CD4-positive, alpha-beta memory T cell (primary cell): ENCODE results near the gene SHMT2. TPM values are rescaled to one million over a fixed set of nuclear protein-coding genes. Genes with fewer than 3 reads are reported as not detected.
A peak's percentile ranks its signal among the peaks of the same experiment; 100 is the strongest.

ENCODE experiments used
- CTCF ChIA-PET: fragments of 350-600 bp; sonication (Branson Sonifier 250); formaldehyde crosslinking; loops from one replicate; lab custom pipeline; 2021; ENCODE audit warnings: inconsistent platforms; ENCODE audit not compliant: partially characterized antibody; lab: Charles Lee
- POLR2A ChIA-PET: fragments of 350-600 bp; sonication (Branson Sonifier 250); formaldehyde crosslinking; loops from one replicate; lab custom pipeline; 2021; ENCODE audit not compliant: partially characterized antibody; lab: Charles Lee
- DNase-seq, 5 donors: peaks; one replicate each; pipeline versions ENCODE4 v3.0.0 to v3.0.0-alpha.2; 2020 to 2022; ENCODE audit warnings: mixed read lengths in 1 of 5
- H3K27ac ChIP-seq: one replicate; pipeline ENCODE4 v1.7.0; 2013; ENCODE audit warnings: low read depth, low read length
- H3K27me3 ChIP-seq: 2 replicates; pipeline ENCODE4 v1.7.0; 2013; ENCODE audit warnings: mild to moderate bottlenecking, low read length, moderate library complexity; ENCODE audit not compliant: insufficient read depth
- H3K36me3 ChIP-seq: 2 replicates; pipeline ENCODE4 v1.7.0; 2013; ENCODE audit warnings: mild to moderate bottlenecking, low read length, moderate library complexity; ENCODE audit not compliant: insufficient read depth
- H3K4me1 ChIP-seq: 2 replicates; pipeline ENCODE4 v1.7.0; 2013; ENCODE audit warnings: mild to moderate bottlenecking, low read length, moderate library complexity; ENCODE audit not compliant: insufficient read depth
- H3K4me3 ChIP-seq, 2 donors: one replicate each; pipeline ENCODE4 v1.7.0; 2013; ENCODE audit warnings: low read length in 2 of 2, mild to moderate bottlenecking in 1 of 2
- H3K9me3 ChIP-seq, 2 donors: one replicate each; pipeline ENCODE4 v1.7.0; 2013; ENCODE audit warnings: low read length in 2 of 2, control low read depth in 1 of 2; ENCODE audit not compliant: control insufficient read depth in 1 of 2
- H3K27ac Mint-ChIP-seq, 7 donors: one replicate each; pipeline ENCODE4 v1.8.0; 2020 to 2021; ENCODE audit warnings: mixed read lengths in 7 of 7, mild to moderate bottlenecking in 6 of 7, inconsistent platforms in 3 of 7, moderate library complexity in 3 of 7
- H3K27me3 Mint-ChIP-seq, 2 donors: one replicate each; pipeline ENCODE4 v1.8.0; 2020 to 2021; ENCODE audit warnings: mixed read lengths in 2 of 2
- H3K36me3 Mint-ChIP-seq, 2 donors: one replicate each; pipeline ENCODE4 v1.8.0; 2020 to 2021; ENCODE audit warnings: mixed read lengths in 2 of 2, inconsistent platforms in 1 of 2, mild to moderate bottlenecking in 1 of 2
- H3K4me1 Mint-ChIP-seq, 4 donors: one replicate each; pipeline ENCODE4 v1.8.0; 2020 to 2021; ENCODE audit warnings: mixed read lengths in 4 of 4, mild to moderate bottlenecking in 1 of 4
- H3K4me3 Mint-ChIP-seq, 8 donors: one replicate each; pipeline ENCODE4 v1.8.0; 2020 to 2021; ENCODE audit warnings: mixed read lengths in 8 of 8, mild to moderate bottlenecking in 7 of 8, moderate library complexity in 6 of 8, inconsistent platforms in 3 of 8
- H3K9me3 Mint-ChIP-seq, 8 donors: one replicate each; pipeline ENCODE4 v1.8.0; 2020 to 2021; ENCODE audit warnings: mixed read lengths in 8 of 8, mild to moderate bottlenecking in 5 of 8, inconsistent platforms in 3 of 8, moderate library complexity in 1 of 8
- intact Hi-C: fragments of 100-400 bp; cut with micrococcal nuclease; formaldehyde crosslinking; loops from one replicate; pipeline ENCODE4 v1.15.1; 2023
- polyA plus RNA-seq, 2 donors: library from polyadenylated mRNA; unstranded; fragments of 300-500 nt; fragmentation: Illumina TruSeq; gene quantifications; one replicate each; pipeline ENCODE4 v1.2.3, GENCODE V29; 2021
- total RNA-seq, 2 experiments: library from RNA; stranded (reverse); gene quantifications; one replicate each; pipeline ENCODE4 v1.2.3, GENCODE V29; 2021

The SHMT2 gene
- total and polyA plus RNA-seq, 4 experiments from 2014 or later, result 39.8 to 46.1 (median 43.2) TPM

DNA sequence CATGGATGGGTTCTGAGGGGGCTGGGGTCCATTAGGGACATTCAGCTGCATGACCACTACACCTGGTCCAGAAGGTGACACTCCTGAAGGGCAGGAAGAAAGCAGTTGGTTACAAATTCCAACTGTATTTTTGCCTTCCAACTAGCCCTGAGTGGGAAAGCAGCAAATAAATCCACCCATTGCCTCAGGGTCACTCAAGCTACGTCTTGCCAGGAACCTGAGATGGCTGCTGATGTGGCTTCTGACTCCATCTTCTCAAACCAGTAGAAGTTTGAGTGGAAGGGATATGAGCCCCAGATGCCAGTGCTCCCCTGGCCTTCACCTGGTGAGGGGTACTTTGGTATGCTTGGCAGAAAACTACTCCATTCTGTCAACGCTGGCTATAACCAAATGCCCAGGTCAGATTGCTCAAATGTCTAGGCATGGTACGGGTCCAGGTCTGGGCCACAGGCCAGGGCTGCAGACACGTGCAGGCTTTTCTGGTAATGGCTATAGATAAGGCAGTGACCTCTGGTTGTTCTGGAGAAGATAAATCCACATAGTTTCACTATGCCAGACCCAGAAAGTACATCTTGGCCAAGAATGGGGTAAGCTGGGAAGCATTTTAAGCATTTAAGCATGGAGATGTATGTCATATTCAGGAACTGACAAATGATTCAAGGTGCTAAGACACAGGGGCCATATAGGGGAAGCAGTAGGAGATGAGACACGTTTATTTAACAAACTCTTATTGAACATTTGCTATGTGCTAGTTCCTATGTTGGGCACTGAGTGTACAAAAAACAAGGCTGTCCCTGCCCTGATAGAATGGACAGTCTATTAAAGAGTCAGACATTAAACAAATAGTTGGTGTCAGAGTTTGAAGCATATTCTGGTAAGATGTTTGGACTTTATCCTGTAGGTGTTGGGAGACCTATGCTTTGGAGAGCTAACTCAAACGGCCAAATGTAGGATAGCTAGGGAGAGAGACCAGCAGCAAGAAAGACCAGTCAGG is 29.8 kb downstream of the SHMT2 start:
- Histone ChIP-seq H3K4me3 (no peak overlapping the region), H3K4me1 (no peaks in the 10 kb centered on the region), H3K9me3 (no peaks in the 10 kb centered on the region), H3K27me3 (no peaks in the 10 kb centered on the region), H3K36me3 (peaks cover 55% of the 10 kb centered on the region), H3K27ac (no peak overlapping the region)
- POLR2A ChIA-PET, result no interaction called here
- Mint-ChIP-seq H3K4me3 (no peak overlapping the region), H3K27me3 (no peaks in the 10 kb centered on the region), H3K36me3 (peaks cover 62 to 75% of the 10 kb centered on the region in 2 donors), H3K9me3 (peaks cover 0 to 2% (median 0%) of the 10 kb centered on the region in 8 donors), H3K27ac (no peak overlapping the region), H3K4me1 (peaks cover 0 to 4% (median 2%) of the 10 kb centered on the region in 4 donors)
- intact Hi-C loops, result no loop called here
- CTCF ChIA-PET, result no interaction called here
- DNase-seq, result no peak

DNA sequence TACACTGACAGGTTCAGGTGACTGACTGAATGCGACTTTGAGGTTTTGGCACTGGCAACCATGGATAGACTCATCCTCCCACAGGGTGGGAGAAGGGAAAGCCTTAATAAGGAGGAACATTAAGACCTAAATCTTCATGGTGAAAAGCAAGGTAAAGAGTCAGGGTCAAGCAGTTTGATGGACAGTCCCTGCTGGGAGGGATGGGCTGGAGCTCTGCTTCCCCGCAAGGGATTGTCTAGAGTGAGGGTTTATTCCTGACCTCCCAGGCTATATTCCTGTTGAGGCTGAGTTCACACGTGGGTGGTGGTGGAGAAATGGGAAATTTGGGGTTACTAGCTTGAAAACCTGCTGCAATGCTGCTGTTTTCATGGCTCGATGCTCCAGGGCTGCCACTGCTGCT is 30.9 kb downstream of the SHMT2 start:
- Mint-ChIP-seq H3K36me3 (peaks cover 66 to 75% of the 10 kb centered on the region in 2 donors), H3K4me3 (no peak overlapping the region), H3K4me1 (peaks cover 0 to 4% (median 2%) of the 10 kb centered on the region in 4 donors), H3K27me3 (no peaks in the 10 kb centered on the region), H3K27ac (no peak overlapping the region), H3K9me3 (peaks cover 0 to 2% (median 0%) of the 10 kb centered on the region in 8 donors)
- Histone ChIP-seq H3K4me1 (no peaks in the 10 kb centered on the region), H3K27me3 (no peaks in the 10 kb centered on the region), H3K4me3 (no peak overlapping the region), H3K9me3 (no peaks in the 10 kb centered on the region), H3K27ac (no peak overlapping the region), H3K36me3 (peaks cover 51% of the 10 kb centered on the region)
- intact Hi-C loops, result no loop called here
- DNase-seq, result no peak
- ChIA-PET CTCF (interaction anchor here (1.8 to 2.8 kb wide), 3 partner anchors 15 to 193 kb away, joined by 3 to 13 read pairs (median 8); no protein-coding TSS in a partner anchor), POLR2A (no interaction called here)

DNA sequence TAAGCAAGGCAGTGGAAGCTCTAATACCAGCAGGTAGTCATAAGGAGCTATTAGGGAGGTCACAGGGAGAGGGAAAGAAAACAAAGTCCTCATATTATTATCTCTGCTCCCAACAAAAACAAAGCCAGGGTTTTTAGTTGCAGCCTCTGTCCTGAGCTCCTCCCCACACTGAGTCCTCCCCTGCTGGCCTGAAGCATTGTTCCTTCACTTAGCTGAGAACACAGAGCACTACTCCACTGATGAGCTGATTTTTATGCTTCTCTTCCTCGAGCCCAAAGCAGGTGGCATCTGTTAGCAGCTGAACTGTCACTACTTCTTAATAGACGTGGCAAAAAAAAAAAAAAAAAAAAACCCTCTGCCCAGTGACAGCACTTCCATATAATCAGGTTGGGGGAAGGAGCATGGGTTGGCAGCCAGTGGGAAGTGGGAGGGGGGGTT is 31.9 kb downstream of the SHMT2 start:
- H3K9me3 Mint-ChIP-seq, result peaks cover 0 to 2% (median 0%) of the 10 kb centered on the region in 8 donors
- CTCF ChIA-PET, result interaction anchor here (0.5 to 2.8 kb wide), 8 partner anchors 16 to 819 kb away, joined by 3 to 13 read pairs (median 6); partner anchors contain the start of genes INHBE and SHMT2
- peak overlapping the region in 1 of 7 donors; percentile 30 for H3K27ac Mint-ChIP-seq
- no peaks in the 10 kb centered on the region for H3K27me3 Mint-ChIP-seq
- Histone ChIP-seq H3K27ac (no peak overlapping the region), H3K27me3 (no peaks in the 10 kb centered on the region), H3K4me3 (no peak overlapping the region), H3K4me1 (no peaks in the 10 kb centered on the region), H3K36me3 (peaks cover 42% of the 10 kb centered on the region), H3K9me3 (no peaks in the 10 kb centered on the region)
- no peak for DNase-seq
- POLR2A ChIA-PET, result no interaction called here
- peaks cover 56 to 68% of the 10 kb centered on the region in 2 donors for H3K36me3 Mint-ChIP-seq
- H3K4me3 Mint-ChIP-seq, result no peak overlapping the region
- peaks cover 0 to 4% (median 2%) of the 10 kb centered on the region in 4 donors for H3K4me1 Mint-ChIP-seq
- intact Hi-C loops, result no loop called here

DNA sequence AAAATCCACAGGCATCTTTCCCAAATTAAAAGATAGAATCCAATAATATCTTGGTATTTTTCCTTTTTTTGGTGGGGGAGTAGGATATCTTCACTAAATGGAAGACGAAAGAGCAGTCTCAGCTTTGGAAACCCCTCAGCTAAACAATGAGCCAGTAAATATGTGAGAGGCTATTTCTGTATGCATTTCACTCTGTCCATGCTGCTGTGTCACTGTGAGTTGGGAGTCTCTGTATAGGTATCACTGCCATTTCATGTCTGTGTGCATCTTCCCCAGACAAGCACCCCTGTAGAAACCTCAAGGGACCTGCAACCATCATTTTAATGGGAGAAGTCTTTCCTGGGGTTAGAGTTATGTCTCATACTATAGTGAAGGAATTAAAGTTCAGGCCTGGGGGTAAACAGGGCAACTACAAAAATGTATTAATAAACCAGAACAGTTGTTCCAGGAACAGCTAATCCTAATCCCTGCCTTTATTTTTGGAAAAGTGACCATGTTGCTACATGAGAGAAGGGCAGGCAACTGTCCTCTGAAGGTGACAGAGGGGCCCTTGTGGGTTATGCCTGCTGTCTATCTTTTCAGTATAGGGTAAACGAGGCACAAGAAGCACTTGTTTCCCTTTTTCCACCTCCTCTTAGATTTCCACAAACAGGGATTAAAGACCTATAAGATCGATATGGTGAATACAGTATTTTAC is 32.8 kb downstream of the SHMT2 start:
- peaks cover 54 to 67% of the 10 kb centered on the region in 2 donors for H3K36me3 Mint-ChIP-seq
- no peak overlapping the region for H3K4me3 Mint-ChIP-seq
- POLR2A ChIA-PET, result no interaction called here
- H3K4me1 Mint-ChIP-seq, result peaks cover 0 to 4% (median 2%) of the 10 kb centered on the region in 4 donors
- CTCF ChIA-PET, result interaction anchor here (1.4 to 3.4 kb wide), 5 partner anchors 17 to 193 kb away, joined by 3 to 13 read pairs (median 11); partner anchors contain the start of gene INHBE
- no peak for DNase-seq
- no peak overlapping the region for H3K27ac ChIP-seq
- H3K4me1 ChIP-seq, result no peaks in the 10 kb centered on the region
- no peak overlapping the region for H3K27ac Mint-ChIP-seq
- peaks cover 0 to 2% (median 0%) of the 10 kb centered on the region in 8 donors for H3K9me3 Mint-ChIP-seq
- no peak overlapping the region for H3K4me3 ChIP-seq
- no peaks in the 10 kb centered on the region for H3K27me3 Mint-ChIP-seq
- no peaks in the 10 kb centered on the region for H3K27me3 ChIP-seq
- intact Hi-C loops, result loop anchor here (2.0 kb wide), 2 partner anchors 191 to 201 kb away; no protein-coding TSS in a partner anchor
- peaks cover 44% of the 10 kb centered on the region for H3K36me3 ChIP-seq
- no peaks in the 10 kb centered on the region for H3K9me3 ChIP-seq

GRCh38 chr12:57263096-57263495 is 33.6 kb downstream of the SHMT2 start:
- H3K4me1 ChIP-seq, result no peaks in the 10 kb centered on the region
- Mint-ChIP-seq H3K4me1 (peaks cover 0 to 4% (median 2%) of the 10 kb centered on the region in 4 donors), H3K9me3 (peaks cover 0 to 2% (median 0%) of the 10 kb centered on the region in 8 donors), H3K36me3 (peaks cover 56 to 66% of the 10 kb centered on the region in 2 donors), H3K27me3 (no peaks in the 10 kb centered on the region), H3K27ac (peak overlapping the region in 1 of 7 donors; percentile 41), H3K4me3 (no peak overlapping the region)
- H3K4me3 ChIP-seq, result no peak overlapping the region
- no peak for DNase-seq
- intact Hi-C loops, result loop anchor here (1.0 to 2.0 kb wide), 3 partner anchors 190 to 200 kb away; no protein-coding TSS in a partner anchor
- no peaks in the 10 kb centered on the region for H3K27me3 ChIP-seq
- peaks cover 39% of the 10 kb centered on the region for H3K36me3 ChIP-seq
- ChIA-PET CTCF (interaction anchor here (0.9 to 5.2 kb wide), 6 partner anchors 10 to 196 kb away, joined by 3 to 43 read pairs (median 12); partner anchors contain the start of genes GLI1 and STAC3), POLR2A (no interaction called here)
- no peaks in the 10 kb centered on the region for H3K9me3 ChIP-seq
- H3K27ac ChIP-seq, result no peak overlapping the region

DNA sequence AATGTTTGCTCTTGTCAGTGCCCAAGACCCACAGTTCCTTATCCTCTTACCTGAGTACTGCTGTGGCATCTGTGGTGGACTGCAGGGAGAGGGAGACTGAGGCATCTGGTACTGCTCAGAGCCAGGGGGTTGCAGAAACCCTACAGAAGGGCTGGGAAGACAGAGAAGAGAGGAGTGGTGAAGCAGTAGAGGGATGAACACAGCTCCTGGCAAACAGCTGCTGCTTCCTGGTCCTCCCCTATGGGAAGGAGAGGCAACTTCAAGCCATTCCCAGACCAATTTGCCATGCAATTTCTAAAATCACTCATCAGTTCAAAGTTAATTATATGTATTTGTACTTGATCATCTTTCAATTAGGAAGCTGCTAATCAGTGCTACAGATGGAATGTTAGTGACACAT is 37.2 kb downstream of the SHMT2 start:
- Histone ChIP-seq H3K27ac (no peak overlapping the region), H3K4me3 (no peak overlapping the region), H3K9me3 (no peaks in the 10 kb centered on the region), H3K27me3 (no peaks in the 10 kb centered on the region), H3K4me1 (no peaks in the 10 kb centered on the region), H3K36me3 (peaks cover 39% of the 10 kb centered on the region)
- peaks cover 0 to 4% (median 3%) of the 10 kb centered on the region in 4 donors for H3K4me1 Mint-ChIP-seq
- DNase-seq, result no peak
- H3K27ac Mint-ChIP-seq, result peak overlapping the region in 1 of 7 donors; percentile 50
- no peak overlapping the region for H3K4me3 Mint-ChIP-seq
- H3K9me3 Mint-ChIP-seq, result no peaks in the 10 kb centered on the region
- peaks cover 51 to 72% of the 10 kb centered on the region in 2 donors for H3K36me3 Mint-ChIP-seq
- intact Hi-C loops, result no loop called here
- H3K27me3 Mint-ChIP-seq, result no peaks in the 10 kb centered on the region
- ChIA-PET POLR2A (no interaction called here), CTCF (interaction anchor here (2.2 to 5.2 kb wide), 3 partner anchors 185 to 193 kb away, joined by 9 to 43 read pairs (median 20); partner anchors contain the start of genes GLI1 and INHBE)
